Motor neuron (in vitro differentiated cells): ENCODE data around the gene IL3RA. TPM values are rescaled to one million over a fixed set of nuclear protein-coding genes. Genes with fewer than 3 reads are reported as not detected.

ENCODE experiments used
- ATAC-seq, 8 experiments: fragments of 200-7000 bp; cut with Tn5 transposase; replicated peaks in 6 of 8; 2 replicates each; pipeline ENCODE4 v1.8.0; 2021; ENCODE audit warnings: mild to moderate bottlenecking in 8 of 8, moderate library complexity in 8 of 8
- H3K27ac ChIP-seq, 2 donors: fragments of 250-450 bp; sonication (Bioruptor Pico); 2 replicates each; pipeline ENCODE4 v1.9.0; 2021; ENCODE audit warnings: antibody characterized with exemption in 2 of 2, mild to moderate bottlenecking in 2 of 2, moderate library complexity in 1 of 2
- H3K4me1 ChIP-seq, 2 donors: fragments of 250-450 bp; sonication (Bioruptor Pico); replicated peaks in 1 of 2; 2 replicates each; pipeline ENCODE4 v1.6.1; 2021; ENCODE audit warnings: antibody characterized with exemption in 2 of 2, mild to moderate bottlenecking in 2 of 2, moderate library complexity in 1 of 2
- H3K4me3 ChIP-seq, 5 donors: fragments of 250-450 bp; sonication (Bioruptor Pico); 2 replicates each; pipeline ENCODE4 v1.9.0; 2021; ENCODE audit warnings: antibody characterized with exemption in 5 of 5, mild to moderate bottlenecking in 5 of 5, moderate library complexity in 4 of 5
- WGBS, 10 experiments: fragments of 450-650 bp; shearing (Covaris generic); methylation state at CpG; one replicate each; pipeline ENCODE4 v1.0.0; 2022; 5-methylcytosine and 5-hydroxymethylcytosine counted together
- in situ Hi-C, 9 experiments: fragments of 400-800 bp; cut with MboI; loops; one replicate each; pipeline ENCODE4 v1.15.0; 2021; ENCODE audit warnings: low sequenced_read_pairs in 9 of 9, low pct_unique_long_range_greater_than_20kb in 2 of 9; ENCODE audit not compliant: unreplicated experiment in 9 of 9
- total RNA-seq, 8 experiments: library from RNA; unstranded; fragments of 300-600 nt; gene quantifications; 2 replicates each; pipeline versions ENCODE4 v1.2.3 to v1.2.4, GENCODE V29; 2022

Gene IL3RA
- total RNA-seq, 8 experiments from 2014 or later = 0.27 to 1.3 (median 0.55) TPM; not detected in 1

GRCh38 chrX:1378306-1378759 lies 41.7 kb downstream of the IL3RA start:
- no peaks in the 10 kb centered on the region for H3K4me1 ChIP-seq
- H3K27ac ChIP-seq = no peak overlapping the region
- H3K4me3 ChIP-seq = no peak overlapping the region
- WGBS, 10 experiments = 40 to 100% (median 96%) methylated on average over 1 to 7 of the region's 24 CpGs; no CpG with 5 or more reads in 6 of the 10 experiments
- ATAC-seq = peak in 3 of 8 experiments; percentile 14 to 25 (median 24)
- in situ Hi-C loops = no loop called here

DNA sequence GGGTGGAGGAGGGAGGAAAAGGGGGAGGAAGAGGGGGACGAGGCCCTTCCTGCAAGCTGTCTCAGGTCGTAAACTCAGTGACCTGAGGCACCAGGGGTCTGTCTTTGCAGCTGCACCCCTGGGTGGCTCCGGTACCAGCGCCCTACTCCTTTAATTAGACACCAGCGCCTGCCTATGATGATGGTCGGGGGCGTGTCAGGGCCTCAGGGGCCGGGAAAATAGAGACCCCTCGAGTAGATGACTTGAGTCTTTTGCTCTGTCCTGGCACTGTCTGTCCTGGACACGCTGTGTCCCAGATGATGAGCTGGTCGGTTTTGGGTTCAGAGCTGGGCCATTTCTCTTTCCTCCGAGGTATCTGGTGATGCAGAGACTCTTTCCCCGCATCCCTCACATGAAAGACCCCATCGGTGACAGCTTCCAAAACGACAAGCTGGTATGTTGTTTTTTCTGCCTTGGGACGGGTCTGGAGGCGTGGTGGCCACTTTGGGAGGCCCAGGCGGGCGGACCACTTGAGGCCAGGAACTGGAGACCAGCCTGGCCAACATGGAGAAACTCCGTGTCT lies 44.2 kb downstream of the IL3RA start:
- WGBS, 10 experiments = 61 to 96% (median 91%) methylated on average over 2 to 5 of the region's 20 CpGs; no CpG with 5 or more reads in 5 of the 10 experiments
- in situ Hi-C loops = no loop called here
- Histone ChIP-seq H3K4me3 (no peak overlapping the region), H3K27ac (no peak overlapping the region), H3K4me1 (no peaks in the 10 kb centered on the region)
- ATAC-seq = peak in 6 of 8 experiments; percentile 3 to 29 (median 14)

DNA sequence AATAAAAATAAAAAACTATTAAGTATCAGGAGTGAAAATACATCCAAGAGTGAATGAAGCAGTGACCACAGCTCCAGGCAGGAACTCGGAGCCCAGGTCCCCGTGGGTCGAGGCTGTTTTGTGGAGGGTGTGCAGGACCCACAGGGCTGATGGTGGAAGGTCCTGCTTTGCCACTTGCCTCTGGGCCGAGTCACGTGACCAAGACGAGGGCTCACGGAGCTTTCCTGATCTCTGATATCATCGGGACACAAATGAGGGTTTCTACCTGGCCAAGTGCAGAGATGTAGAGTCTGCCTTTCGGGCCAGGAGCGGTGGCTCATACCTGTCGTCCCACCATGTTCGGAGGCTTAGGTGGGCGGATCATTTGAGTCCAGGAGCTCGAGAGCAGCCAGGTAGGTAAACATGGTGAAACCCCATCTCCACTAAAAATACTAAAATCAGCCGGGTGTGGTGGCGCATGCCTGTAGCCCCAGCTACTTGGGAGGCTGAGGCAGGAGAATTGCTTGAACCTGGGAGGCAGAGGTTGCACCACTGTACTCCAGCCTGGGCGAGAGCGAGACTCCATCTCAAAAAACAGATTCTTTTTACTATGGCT lies 48.2 kb downstream of the IL3RA start:
- no peak for ATAC-seq
- WGBS, 10 experiments = 71 to 100% (median 95%) methylated on average over 1 to 5 of the region's 18 CpGs; no CpG with 5 or more reads in 3 of the 10 experiments
- H3K27ac ChIP-seq = no peak overlapping the region

DNA sequence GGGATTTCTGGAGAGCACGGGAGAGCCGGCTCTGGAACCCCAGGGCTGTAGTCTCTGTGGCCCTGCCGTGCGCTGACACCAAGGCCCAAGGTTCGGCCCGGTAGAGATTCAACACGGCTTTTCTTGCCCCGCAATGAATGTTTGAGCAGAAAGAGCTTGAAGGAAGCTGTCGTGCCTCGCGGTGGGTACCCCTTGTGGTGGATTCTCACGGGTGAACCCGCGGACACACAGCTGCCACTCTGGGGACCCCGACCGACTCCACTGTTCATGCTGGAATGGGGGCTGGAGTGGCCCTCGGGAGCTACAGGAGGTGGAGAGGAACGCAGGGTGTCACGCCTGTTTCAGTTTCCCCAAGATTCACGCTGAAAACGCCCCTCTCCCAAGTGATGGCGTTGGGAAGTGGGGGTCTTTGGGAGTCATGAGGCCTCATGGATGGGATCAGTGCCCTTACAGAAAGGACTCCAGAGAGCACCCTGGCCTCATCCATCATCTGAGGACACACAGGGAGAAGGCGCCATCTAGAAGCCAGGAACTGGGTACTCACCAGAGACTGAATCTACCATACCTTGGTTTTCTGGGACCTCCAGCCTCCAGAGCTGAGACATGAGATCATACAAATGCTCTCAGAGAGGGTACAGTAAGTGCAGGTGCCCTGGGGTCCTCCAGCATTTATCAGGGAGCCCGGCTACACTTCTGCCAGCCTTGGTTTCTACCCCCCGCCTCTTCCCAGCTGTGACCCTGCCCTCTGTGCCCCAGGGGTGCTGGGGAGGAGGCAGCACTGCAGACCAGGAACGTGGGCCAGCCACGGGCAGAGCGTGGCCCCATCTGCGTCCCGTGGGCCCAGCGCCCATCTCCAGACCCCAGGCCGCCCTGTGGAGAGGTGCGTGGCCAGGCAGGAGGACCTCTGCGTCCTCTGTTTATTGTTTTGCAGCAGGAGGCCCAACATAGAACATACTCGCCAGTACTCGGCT lies 49.0 kb downstream of the IL3RA start:
- in situ Hi-C loops = no loop called here
- Histone ChIP-seq H3K4me1 (no peaks in the 10 kb centered on the region), H3K4me3 (no peak overlapping the region), H3K27ac (no peak overlapping the region)
- 80 to 100% (median 95%) methylated on average over 2 to 16 of the region's 36 CpGs; no CpG with 5 or more reads in 2 of the 10 experiments for WGBS, 10 experiments
- peak in 5 of 8 experiments; percentile 10 to 40 (median 33) for ATAC-seq

More for the DNA sequence above, 48.2 kb downstream of the IL3RA start:
- H3K4me3 ChIP-seq = no peak overlapping the region
- H3K4me1 ChIP-seq = no peaks in the 10 kb centered on the region
- in situ Hi-C loops = no loop called here

GRCh38 chrX:1386338-1387127 lies 49.9 kb downstream of the IL3RA start:
- H3K27ac ChIP-seq = no peak overlapping the region

GRCh38 chrX:1387141-1387776 lies 50.7 kb downstream of the IL3RA start:
- H3K27ac ChIP-seq = no peak overlapping the region
- no peak for ATAC-seq
- WGBS, 10 experiments = 98 to 100% (median 100%) methylated on average over 1 to 7 of the region's 43 CpGs; no CpG with 5 or more reads in 7 of the 10 experiments
- no peak overlapping the region for H3K4me3 ChIP-seq
- in situ Hi-C loops = no loop called here
- peaks cover 2 to 3% of the 10 kb centered on the region in 2 donors for H3K4me1 ChIP-seq

More at GRCh38 chrX:1386338-1387127, 49.9 kb downstream of the IL3RA start:
- Histone ChIP-seq H3K4me1 (peaks cover 2 to 3% of the 10 kb centered on the region in 2 donors), H3K4me3 (no peak overlapping the region)
- ATAC-seq = peak in 4 of 8 experiments; percentile 9 to 15 (median 12)
- in situ Hi-C loops = no loop called here
- WGBS, 10 experiments = 97 to 100% (median 99%) methylated on average over 3 to 7 of the region's 41 CpGs; no CpG with 5 or more reads in 6 of the 10 experiments

GRCh38 chrX:1388651-1389050 lies 52.1 kb downstream of the IL3RA start:
- no peak for ATAC-seq
- 90 to 100% (median 95%) methylated on average over 1 to 3 of the region's 4 CpGs; no CpG with 5 or more reads in 6 of the 10 experiments for WGBS, 10 experiments
- no peak overlapping the region for H3K4me3 ChIP-seq
- H3K27ac ChIP-seq = no peak overlapping the region
- in situ Hi-C loops = no loop called here
- H3K4me1 ChIP-seq = peaks cover 7 to 9% of the 10 kb centered on the region in 2 donors

DNA sequence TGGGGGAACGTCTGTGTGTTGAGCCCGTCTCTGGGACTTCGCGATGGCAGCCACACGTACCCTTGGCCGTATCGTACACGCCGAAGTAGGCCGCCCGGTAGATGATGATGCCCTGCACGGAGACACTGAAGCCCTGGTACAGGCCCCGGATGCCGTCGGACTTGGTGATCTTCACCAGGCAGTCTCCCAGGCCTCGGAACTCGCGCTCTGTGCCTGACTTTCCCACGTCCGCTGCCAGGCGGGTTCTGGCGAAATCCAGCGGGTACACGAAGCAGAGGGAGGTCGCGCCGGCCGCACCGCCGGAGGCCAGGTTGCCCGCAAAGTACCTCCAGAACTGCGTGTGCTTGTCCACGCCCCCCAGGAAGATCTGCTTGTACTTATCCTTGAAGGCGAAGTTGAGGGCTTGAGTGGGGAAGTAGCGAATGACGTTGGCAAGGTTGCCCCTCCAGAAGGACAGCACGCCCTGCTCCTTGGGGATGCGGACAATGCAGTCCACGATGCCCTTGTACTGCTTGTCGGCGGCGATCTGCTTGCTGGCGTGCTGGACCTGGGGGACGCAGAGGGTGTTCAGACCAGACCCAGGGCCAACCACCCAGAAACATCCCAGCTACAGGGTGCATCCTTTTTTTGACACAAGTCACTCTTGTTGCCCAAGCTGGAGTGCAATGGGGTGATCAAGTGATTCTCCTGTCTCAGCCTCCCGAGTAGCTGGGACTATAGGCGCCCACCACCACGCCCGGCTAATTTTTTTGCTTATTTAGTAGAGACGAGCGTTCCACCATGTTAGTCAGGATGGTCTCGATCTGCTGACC lies 52.8 kb downstream of the IL3RA start:
- no peak overlapping the region for H3K27ac ChIP-seq
- ATAC-seq = no peak
- 90 to 100% (median 98%) methylated on average over 1 to 8 of the region's 51 CpGs; no CpG with 5 or more reads in 3 of the 10 experiments for WGBS, 10 experiments
- H3K4me3 ChIP-seq = no peak overlapping the region
- H3K4me1 ChIP-seq = peaks cover 12 to 15% of the 10 kb centered on the region in 2 donors
- in situ Hi-C loops = no loop called here

- H3K4me3 ChIP-seq = no peak overlapping the region
- H3K4me1 ChIP-seq = peaks cover 15 to 18% of the 10 kb centered on the region in 2 donors
- no peak for ATAC-seq
- WGBS, 10 experiments = 80 to 100% (median 90%) methylated on average over 1 to 9 of the region's 10 CpGs; no CpG with 5 or more reads in 3 of the 10 experiments
- in situ Hi-C loops = no loop called here
- no peak overlapping the region for H3K27ac ChIP-seq
These were observed 53.4 kb downstream of the IL3RA start for GRCh38 chrX:1389993-1390285.

- H3K4me3 ChIP-seq = peak overlapping the region; percentile 94 to 100 (median 99)
- H3K4me1 ChIP-seq = peaks cover 15 to 18% of the 10 kb centered on the region in 2 donors
- ATAC-seq = no peak
- H3K27ac ChIP-seq = peak overlapping the region; percentile 99
- 11 to 93% (median 49%) methylated on average over 1 to 18 of the region's 30 CpGs; no CpG with 5 or more reads in 2 of the 10 experiments for whole genome bisulfite sequencing, 10 experiments
- in situ Hi-C loops = no loop called here
These were observed 54.2 kb downstream of the IL3RA start for GRCh38 chrX:1390621-1391369.

- ATAC-seq = no peak
- in situ Hi-C loops = no loop called here
- peak overlapping the region; percentile 99 for H3K27ac ChIP-seq
- H3K4me1 ChIP-seq = peaks cover 15 to 18% of the 10 kb centered on the region in 2 donors
- WGBS, 10 experiments = 0% methylated on average over 4 of the region's 19 CpGs; no CpG with 5 or more reads in 9 of the 10 experiments
- peak overlapping the region; percentile 94 to 100 (median 99) for H3K4me3 ChIP-seq
These were observed 54.8 kb downstream of the IL3RA start for GRCh38 chrX:1391370-1391706.
